GM23338 (cell line): ENCODE results near the gene BRAF. TPM values are rescaled to one million over a fixed set of nuclear protein-coding genes. Genes with fewer than 3 reads are reported as not detected.

Source experiments
- ATAC-seq: fragments of 200-7000 bp; cut with Tn5 transposase; 3 replicates; pipeline ENCODE4 v1.9.1; 2020
- DNase-seq: peaks from one replicate; pipeline ENCODE4 v3.0.0-alpha.2; 2015; ENCODE audit warnings: low spot score
- H2AFZ ChIP-seq: fragments of 200-600 bp; sonication (generic); 2 replicates; pipeline ENCODE4 v1.8.0; 2016; ENCODE audit warnings: antibody characterized with exemption, mild to moderate bottlenecking, moderate library complexity
- H3F3A ChIP-seq: fragments of 200-600 bp; sonication (generic); replicated peaks from 2 replicates; pipeline ENCODE4 v1.8.0; 2017; ENCODE audit warnings: antibody characterized with exemption, mixed run types, low read depth
- H3K27ac ChIP-seq: fragments of 200-600 bp; sonication (generic); 2 replicates; pipeline ENCODE4 v1.6.1; 2016; ENCODE audit warnings: low read depth
- H3K27me3 ChIP-seq: fragments of 200-600 bp; sonication (generic); 2 replicates; pipeline ENCODE4 v1.8.0; 2016; ENCODE audit warnings: mild to moderate bottlenecking, mixed run types, moderate library complexity; ENCODE audit not compliant: insufficient read depth
- H3K36me3 ChIP-seq: fragments of 200-600 bp; sonication (generic); 2 replicates; pipeline ENCODE4 v1.8.0; 2016; ENCODE audit warnings: mild to moderate bottlenecking; ENCODE audit not compliant: insufficient read depth
- H3K4me1 ChIP-seq: fragments of 200-600 bp; sonication (generic); 2 replicates; pipeline ENCODE4 v1.8.0; 2016; ENCODE audit warnings: mild to moderate bottlenecking, moderate library complexity; ENCODE audit not compliant: insufficient read depth
- H3K4me2 ChIP-seq: fragments of 200-600 bp; sonication (generic); 2 replicates; pipeline ENCODE4 v1.7.1; 2017; ENCODE audit warnings: mixed run types
- H3K4me3 ChIP-seq: fragments of 200-600 bp; sonication (generic); 2 replicates; pipeline ENCODE4 v1.6.1; 2016; ENCODE audit warnings: mixed run types
- H3K79me2 ChIP-seq: fragments of 200-600 bp; sonication (generic); replicated peaks from 2 replicates; pipeline ENCODE4 v1.8.0; 2017; ENCODE audit warnings: mild to moderate bottlenecking; ENCODE audit not compliant: insufficient read depth
- H3K9me2 ChIP-seq: fragments of 200-600 bp; sonication (generic); 2 replicates; pipeline ENCODE4 v1.8.0; 2017; ENCODE audit not compliant: insufficient read depth
- H4K20me1 ChIP-seq: fragments of 200-600 bp; sonication (generic); replicated peaks from 2 replicates; pipeline ENCODE4 v1.8.0; 2017; ENCODE audit warnings: mild to moderate bottlenecking; ENCODE audit not compliant: insufficient read depth
- H3K27ac Mint-ChIP-seq: 2 replicates; pipeline ENCODE4 v1.8.0; 2020; ENCODE audit warnings: inconsistent platforms, mild to moderate bottlenecking, moderate library complexity, mixed read lengths
- H3K27me3 Mint-ChIP-seq: 3 replicates; pipeline ENCODE4 v1.8.0; 2022; ENCODE audit warnings: low read depth, mild to moderate bottlenecking, moderate library complexity, mixed read lengths, inconsistent platforms; ENCODE audit not compliant: insufficient read depth, poor library complexity
- H3K36me3 Mint-ChIP-seq: 3 replicates; pipeline ENCODE4 v1.8.0; 2021; ENCODE audit warnings: low read depth, mild to moderate bottlenecking, inconsistent platforms, moderate library complexity, mixed read lengths
- H3K4me1 Mint-ChIP-seq: 3 replicates; pipeline ENCODE4 v1.8.0; 2020; ENCODE audit warnings: mild to moderate bottlenecking, inconsistent platforms, mixed read lengths
- H3K4me3 Mint-ChIP-seq: 3 replicates; pipeline ENCODE4 v1.8.0; 2021; ENCODE audit warnings: moderate library complexity, mild to moderate bottlenecking, inconsistent platforms, mixed read lengths
- H3K9me3 Mint-ChIP-seq: 3 replicates; pipeline ENCODE4 v1.8.0; 2020; ENCODE audit warnings: moderate library complexity, mild to moderate bottlenecking, inconsistent platforms, mixed read lengths
- CTCF ChIP-seq, 2 experiments: fragments of 200-600 bp in 1 of 2; sonication (generic) in 1 of 2; conservative IDR thresholded peaks; 2 replicates each; pipeline versions ENCODE4 v1.5.1 to v1.6.1; 2016 to 2017; ENCODE audit warnings: antibody characterized with exemption in 2 of 2, low read depth in 2 of 2, mild to moderate bottlenecking in 2 of 2, moderate library complexity in 1 of 2
- EZH2 ChIP-seq: fragments of 200-600 bp; sonication (generic); IDR thresholded peaks from one replicate; pipeline ENCODE4 v1.8.0; 2017; ENCODE audit warnings: antibody characterized with exemption, mild to moderate bottlenecking, low read depth; ENCODE audit not compliant: unreplicated experiment
- EZH2phosphoT487 ChIP-seq: fragments of 200-600 bp; sonication (generic); IDR thresholded peaks from one replicate; pipeline ENCODE4 v1.8.1; 2018; ENCODE audit warnings: antibody characterized with exemption; ENCODE audit not compliant: unreplicated experiment
- POLR2AphosphoS5 ChIP-seq: IDR thresholded peaks from 2 replicates; pipeline ENCODE4 v1.6.1; 2016; ENCODE audit warnings: antibody characterized with exemption, low read depth
- REST ChIP-seq: IDR thresholded peaks from one replicate; pipeline ENCODE4 v1.6.1; 2018; ENCODE audit warnings: antibody characterized with exemption; ENCODE audit not compliant: unreplicated experiment
- STAT1 ChIP-seq: IDR thresholded peaks from one replicate; pipeline ENCODE4 v1.6.1; 2016; ENCODE audit warnings: antibody characterized with exemption; ENCODE audit not compliant: unreplicated experiment
- ZNF114 ChIP-seq: fragments of 250-450 bp; sonication (Bioruptor Pico); IDR thresholded peaks from 2 replicates; pipeline ENCODE4 v1.5.0; 2020; ENCODE audit warnings: mild to moderate bottlenecking, moderate library complexity
- ZNF462 ChIP-seq: fragments of 250-450 bp; sonication (Bioruptor Pico); IDR thresholded peaks from 2 replicates; pipeline ENCODE4 v1.5.0; 2020; ENCODE audit warnings: mild to moderate bottlenecking, moderate library complexity
- polyA plus RNA-seq: library from polyadenylated mRNA; unstranded; fragments of >200 nt; fragmentation: Nextera tagmentation; extraction: Ambion mirVana; gene quantifications from 2 replicates; pipeline ENCODE4 v1.2.1, GENCODE V29; 2016
- total RNA-seq: library from RNA; depleted of rRNA; stranded (reverse); fragments of >200 nt; shearing (Covaris generic); gene quantifications from 2 replicates; pipeline ENCODE4 v1.2.3, GENCODE V29; 2014

The BRAF gene
- total and polyA plus RNA-seq, 2 experiments from 2014 or later = 14.6 to 36.8 TPM

GRCh38 chr7:140746751-140747150 lies 178.0 kb downstream of the BRAF start (continued):
- no peak for TF ChIP-seq REST

- Histone ChIP-seq H3K9me2 (no peaks in the 10 kb centered on the region), H3K36me3 (no peaks in the 10 kb centered on the region), H3F3A (no peaks in the 10 kb centered on the region), H3K79me2 (no peaks in the 10 kb centered on the region), H3K27ac (no peak overlapping the region), H3K27me3 (no peaks in the 10 kb centered on the region), H3K4me3 (no peak overlapping the region), H4K20me1 (no peaks in the 10 kb centered on the region), H3K4me2 (no peak overlapping the region), H3K4me1 (peaks cover 2% of the 10 kb centered on the region; the same call in 1 of the 2 replicates), H2AFZ (no peak overlapping the region)
- peaks cover 10% of the 10 kb centered on the region; the same call in 2 of the 3 replicates for H3K4me1 Mint-ChIP-seq
- ATAC-seq = no peak
- no peak overlapping the region for H3K27ac Mint-ChIP-seq
- H3K27me3 Mint-ChIP-seq = no peaks in the 10 kb centered on the region
- no peak overlapping the region for H3K4me3 Mint-ChIP-seq
- no peaks in the 10 kb centered on the region for H3K9me3 Mint-ChIP-seq
- no peak for DNase-seq
- peaks cover 6% of the 10 kb centered on the region; the same call in 2 of the 3 replicates for H3K36me3 Mint-ChIP-seq
- TF ChIP-seq EZH2phosphoT487 (no peak), ZNF462 (CRISPR knock-in tag) (no peak), EZH2 (no peak), REST (no peak), STAT1 (no peak), POLR2AphosphoS5 (no peak), CTCF (conservative IDR thresholded peaks at IDR 0.05; ENCODE audit: low read depth in 2 of 2) (no peak), ZNF114 (no peak)
These were observed 179.3 kb downstream of the BRAF start for GRCh38 chr7:140745266-140746058.
